ENCODE measurements around the gene PRSS56.

DNA sequence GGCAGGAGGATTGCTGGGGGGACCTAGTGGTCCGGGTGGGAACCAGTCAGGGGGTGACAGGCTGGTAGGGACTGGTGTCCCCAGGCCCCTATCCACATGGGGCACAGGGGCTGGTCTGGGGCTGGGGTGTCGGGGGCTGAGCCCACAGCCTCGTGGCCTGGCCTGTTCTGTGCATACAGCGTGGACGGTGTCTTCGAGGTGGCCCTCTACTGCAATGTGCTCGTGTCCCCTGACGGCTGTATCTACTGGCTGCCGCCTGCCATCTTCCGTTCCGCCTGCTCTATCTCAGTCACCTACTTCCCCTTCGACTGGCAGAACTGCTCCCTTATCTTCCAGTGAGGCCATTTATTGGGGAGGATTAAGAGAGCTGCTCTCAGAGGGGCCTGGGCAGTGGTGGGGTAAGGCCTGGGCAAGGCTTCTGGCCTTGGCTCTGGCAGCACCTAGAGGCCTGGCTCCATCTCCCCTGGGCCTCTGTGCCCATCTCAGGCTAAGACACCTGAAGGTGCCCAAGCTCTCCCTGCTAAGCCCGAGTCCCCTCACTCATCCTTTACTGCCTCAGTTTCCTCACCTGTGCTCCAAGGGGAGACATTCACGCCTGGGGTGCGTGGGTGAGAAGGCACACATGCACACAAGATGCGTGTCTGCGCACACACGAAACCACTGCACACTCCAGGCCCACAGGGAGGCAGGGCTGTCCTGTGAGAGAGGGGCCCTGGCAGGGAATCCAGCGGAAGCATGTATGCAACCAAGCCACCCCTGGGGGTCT lies 21.2 kb downstream of the PRSS56 start:
- TF ChIP-seq, protein P1, sequence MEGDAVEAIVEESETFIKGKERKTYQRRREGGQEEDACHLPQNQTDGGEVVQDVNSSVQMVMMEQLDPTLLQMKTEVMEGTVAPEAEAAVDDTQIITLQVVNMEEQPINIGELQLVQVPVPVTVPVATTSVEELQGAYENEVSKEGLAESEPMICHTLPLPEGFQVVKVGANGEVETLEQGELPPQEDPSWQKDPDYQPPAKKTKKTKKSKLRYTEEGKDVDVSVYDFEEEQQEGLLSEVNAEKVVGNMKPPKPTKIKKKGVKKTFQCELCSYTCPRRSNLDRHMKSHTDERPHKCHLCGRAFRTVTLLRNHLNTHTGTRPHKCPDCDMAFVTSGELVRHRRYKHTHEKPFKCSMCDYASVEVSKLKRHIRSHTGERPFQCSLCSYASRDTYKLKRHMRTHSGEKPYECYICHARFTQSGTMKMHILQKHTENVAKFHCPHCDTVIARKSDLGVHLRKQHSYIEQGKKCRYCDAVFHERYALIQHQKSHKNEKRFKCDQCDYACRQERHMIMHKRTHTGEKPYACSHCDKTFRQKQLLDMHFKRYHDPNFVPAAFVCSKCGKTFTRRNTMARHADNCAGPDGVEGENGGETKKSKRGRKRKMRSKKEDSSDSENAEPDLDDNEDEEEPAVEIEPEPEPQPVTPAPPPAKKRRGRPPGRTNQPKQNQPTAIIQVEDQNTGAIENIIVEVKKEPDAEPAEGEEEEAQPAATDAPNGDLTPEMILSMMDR (IDR thresholded peaks at IDR 0.05) = no peak
- TF ChIP-seq POLR2A (IDR thresholded peaks at IDR 0.05) = no peak
